ENCODE measurements around the gene MOCOS.

DNA sequence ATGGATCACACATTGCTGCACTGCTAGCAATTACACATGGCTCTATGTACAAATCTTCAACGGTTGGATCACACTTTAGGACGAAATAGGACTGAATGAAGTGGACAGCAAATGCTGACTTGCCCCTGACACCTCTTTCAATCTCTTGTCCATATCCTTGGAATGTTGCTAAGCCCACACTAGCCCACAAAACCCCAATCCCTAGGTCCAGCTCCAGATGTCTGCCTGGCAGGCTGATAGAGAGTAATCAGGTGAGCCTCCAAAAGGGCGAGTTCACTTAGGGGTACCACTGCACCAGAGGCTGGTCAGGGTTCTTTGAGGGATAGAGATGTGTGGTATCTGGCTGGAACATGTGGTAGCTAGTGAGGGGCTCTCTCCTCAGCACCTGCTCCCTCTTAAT, 91.7 kb downstream of the MOCOS start:
- TF ChIP-seq REPIN1 (tag by site-specific recombination; IDR thresholded peaks at IDR 0.05; ENCODE audit: low read depth) (no peak), GLI4 (tag by site-specific recombination; IDR thresholded peaks at IDR 0.05) (no peak), ZNF792 (tag by site-specific recombination; IDR thresholded peaks at IDR 0.05) (no peak), ZNF24 (tag by site-specific recombination; IDR thresholded peaks at IDR 0.05) (no peak), HOXD13 (CRISPR knock-in tag; IDR thresholded peaks at IDR 0.05; ENCODE audit: borderline replicate concordance) (no peak), ZNF777 (tag by site-specific recombination; IDR thresholded peaks at IDR 0.05; ENCODE audit: borderline replicate concordance) (no peak), ZNF585B (tag by site-specific recombination; IDR thresholded peaks at IDR 0.05) (no peak)
- TF ChIP-seq, protein P1, sequence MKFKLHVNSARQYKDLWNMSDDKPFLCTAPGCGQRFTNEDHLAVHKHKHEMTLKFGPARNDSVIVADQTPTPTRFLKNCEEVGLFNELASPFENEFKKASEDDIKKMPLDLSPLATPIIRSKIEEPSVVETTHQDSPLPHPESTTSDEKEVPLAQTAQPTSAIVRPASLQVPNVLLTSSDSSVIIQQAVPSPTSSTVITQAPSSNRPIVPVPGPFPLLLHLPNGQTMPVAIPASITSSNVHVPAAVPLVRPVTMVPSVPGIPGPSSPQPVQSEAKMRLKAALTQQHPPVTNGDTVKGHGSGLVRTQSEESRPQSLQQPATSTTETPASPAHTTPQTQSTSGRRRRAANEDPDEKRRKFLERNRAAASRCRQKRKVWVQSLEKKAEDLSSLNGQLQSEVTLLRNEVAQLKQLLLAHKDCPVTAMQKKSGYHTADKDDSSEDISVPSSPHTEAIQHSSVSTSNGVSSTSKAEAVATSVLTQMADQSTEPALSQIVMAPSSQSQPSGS (tag by site-specific recombination; IDR thresholded peaks at IDR 0.05; ENCODE audit: low read depth), result no peak
- TF ChIP-seq, protein P2, sequence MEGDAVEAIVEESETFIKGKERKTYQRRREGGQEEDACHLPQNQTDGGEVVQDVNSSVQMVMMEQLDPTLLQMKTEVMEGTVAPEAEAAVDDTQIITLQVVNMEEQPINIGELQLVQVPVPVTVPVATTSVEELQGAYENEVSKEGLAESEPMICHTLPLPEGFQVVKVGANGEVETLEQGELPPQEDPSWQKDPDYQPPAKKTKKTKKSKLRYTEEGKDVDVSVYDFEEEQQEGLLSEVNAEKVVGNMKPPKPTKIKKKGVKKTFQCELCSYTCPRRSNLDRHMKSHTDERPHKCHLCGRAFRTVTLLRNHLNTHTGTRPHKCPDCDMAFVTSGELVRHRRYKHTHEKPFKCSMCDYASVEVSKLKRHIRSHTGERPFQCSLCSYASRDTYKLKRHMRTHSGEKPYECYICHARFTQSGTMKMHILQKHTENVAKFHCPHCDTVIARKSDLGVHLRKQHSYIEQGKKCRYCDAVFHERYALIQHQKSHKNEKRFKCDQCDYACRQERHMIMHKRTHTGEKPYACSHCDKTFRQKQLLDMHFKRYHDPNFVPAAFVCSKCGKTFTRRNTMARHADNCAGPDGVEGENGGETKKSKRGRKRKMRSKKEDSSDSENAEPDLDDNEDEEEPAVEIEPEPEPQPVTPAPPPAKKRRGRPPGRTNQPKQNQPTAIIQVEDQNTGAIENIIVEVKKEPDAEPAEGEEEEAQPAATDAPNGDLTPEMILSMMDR (tag by site-specific recombination; IDR thresholded peaks at IDR 0.05), result no peak
